Endothelial cell of umbilical vein (primary cell): Measurements from ENCODE around the gene TFCP2.

Source experiments
- CTCF ChIP-seq, 2 donors: IDR thresholded peaks; 1 replicate in 1 of 2; 2 replicates in 1 of 2; pipeline ENCODE4 v1.5.1; 2011; ENCODE audit warnings: low read length in 2 of 2, mild to moderate bottlenecking in 2 of 2, moderate library complexity in 2 of 2, control low read depth in 1 of 2, inconsistent platforms in 1 of 2, low read depth in 1 of 2; ENCODE audit not compliant: insufficient read depth in 1 of 2; ENCODE audit errors: extremely low read depth in 1 of 2
- EZH2 ChIP-seq: IDR thresholded peaks from 2 replicates; pipeline ENCODE4 v1.6.1; 2012; ENCODE audit warnings: borderline replicate concordance, low read depth, mild to moderate bottlenecking, moderate library complexity, low read length, inconsistent platforms; ENCODE audit not compliant: severe bottlenecking
- FOS ChIP-seq: IDR thresholded peaks from 2 replicates; pipeline ENCODE4 v1.6.1; 2011; ENCODE audit warnings: mild to moderate bottlenecking, low read length, moderate library complexity, borderline replicate concordance; ENCODE audit not compliant: insufficient read depth
- JUN ChIP-seq: IDR thresholded peaks from 2 replicates; pipeline ENCODE4 v1.6.1; 2011; ENCODE audit warnings: borderline replicate concordance, low read depth; ENCODE audit not compliant: insufficient read length, insufficient read depth
- MAX ChIP-seq: IDR thresholded peaks from 2 replicates; pipeline ENCODE4 v1.6.1; 2011; ENCODE audit not compliant: insufficient read depth, insufficient read length
- MYC ChIP-seq: IDR thresholded peaks from one replicate; pipeline ENCODE4 v1.6.1; 2011; ENCODE audit warnings: mild to moderate bottlenecking, low read depth, low read length
- POLR2A ChIP-seq: IDR thresholded peaks from 2 replicates; pipeline ENCODE4 v1.6.1; 2012; ENCODE audit warnings: low read depth, mild to moderate bottlenecking, control low read depth, low read length
- POLR2AphosphoS5 ChIP-seq: IDR thresholded peaks from 2 replicates; pipeline ENCODE4 v1.6.1; 2012; ENCODE audit warnings: low read depth, mild to moderate bottlenecking, control low read depth, low read length, moderate library complexity; ENCODE audit not compliant: insufficient read depth

GRCh38 chr12:51080136-51080535 lies 92.8 kb downstream of the TFCP2 start:
- TF ChIP-seq POLR2A (no peak), CTCF (IDR thresholded peaks at IDR 0.05; ENCODE audit: extremely low read depth in 1 of 2, insufficient read depth in 1 of 2, low read depth in 1 of 2, low read length in 2 of 2) (no peak), POLR2AphosphoS5 (no peak), MAX (no peak), EZH2 (no peak), FOS (no peak), MYC (no peak), JUN (no peak)
